Keratinocyte (primary cell): ENCODE data around the gene RASSF1.
"Not testable (repeated sequence)": the region's sequence is repeated elsewhere in the genome, so short reads cannot be mapped to it uniquely, and the experiment has no call there.

Source experiments
- CTCF ChIP-seq, 3 experiments: IDR thresholded peaks in 1 of 3; conservative IDR thresholded peaks in 1 of 3; optimal IDR thresholded peaks in 1 of 3; 2 replicates in 2 of 3; 3 replicates in 1 of 3; pipeline versions ENCODE3 to v1.5.1; 2011; ENCODE audit warnings: low read length in 3 of 3, mild to moderate bottlenecking in 3 of 3, moderate library complexity in 2 of 3, control low read depth in 1 of 3, inconsistent platforms in 1 of 3; ENCODE audit not compliant: insufficient read depth in 2 of 3; ENCODE audit errors: extremely low read depth in 1 of 3
- EZH2 ChIP-seq: IDR thresholded peaks from one replicate; pipeline ENCODE4 v1.6.1; 2012; ENCODE audit warnings: inconsistent platforms, mild to moderate bottlenecking, low read length, moderate library complexity

- not testable (repeated sequence) for TF ChIP-seq CTCF (optimal IDR thresholded peaks at IDR 0.05 in 1 of 3, IDR thresholded peaks at IDR 0.05 in 1 of 3, conservative IDR thresholded peaks at IDR 0.05 in 1 of 3; ENCODE audit: extremely low read depth in 1 of 3, insufficient read depth in 2 of 3, low read length in 3 of 3); EZH2
Measured at GRCh38 chr3:50312041-50312440, 28.6 kb downstream of the RASSF1 start.
